IPS DF 6.9 (cell line): Measurements from ENCODE around the gene EBP.
"Not testable (repeated sequence)": the region's sequence is repeated elsewhere in the genome, so short reads cannot be mapped to it uniquely, and the experiment has no call there.

ENCODE experiments used
- DNase-seq: peaks from one replicate; pipeline ENCODE4 v3.0.0-alpha.2; 2013; ENCODE audit warnings: low read depth, low spot score
- H3K27ac ChIP-seq: one replicate; pipeline ENCODE4 v1.5.1; 2013; ENCODE audit warnings: low read length, control low read depth
- H3K27me3 ChIP-seq: 2 replicates; pipeline ENCODE4 v1.6.1; 2013; ENCODE audit warnings: mild to moderate bottlenecking, low read length; ENCODE audit not compliant: control insufficient read depth, insufficient read depth
- H3K36me3 ChIP-seq: 2 replicates; pipeline ENCODE4 v1.6.1; 2013; ENCODE audit warnings: low read length; ENCODE audit not compliant: control insufficient read depth, insufficient read depth
- H3K4me1 ChIP-seq: 2 replicates; pipeline ENCODE4 v1.6.1; 2013; ENCODE audit warnings: low read length; ENCODE audit not compliant: control insufficient read depth, insufficient read depth
- H3K4me3 ChIP-seq: 2 replicates; pipeline ENCODE4 v1.5.1; 2013; ENCODE audit warnings: mild to moderate bottlenecking, low read length
- H3K9me3 ChIP-seq: 2 replicates; pipeline ENCODE4 v1.6.1; 2013; ENCODE audit warnings: low read length, inconsistent platforms; ENCODE audit not compliant: control insufficient read depth, insufficient read depth
- WGBS: extraction: QIAGEN DNeasy Blood & Tissue Kit; methylation state at CpG from one replicate; pipeline ENCODE4 v1.1.7; 2013; ENCODE audit warnings: mixed read lengths, missing lambda C conversion rate; ENCODE audit not compliant: insufficient read length, insufficient coverage; 5-methylcytosine and 5-hydroxymethylcytosine counted together

Gene EBP

GRCh38 chrX:48539345-48540027 lies 17.9 kb downstream of the EBP start, which contains the start of gene TBC1D25:
Gene TBC1D25 (plus strand): TSS chrX:48539714. CDS start chrX:48539798, 84 bp downstream.
- no peaks in the 10 kb centered on the region for H3K9me3 ChIP-seq
- no peak within 1 kb of the TSS for H3K27ac ChIP-seq

GRCh38 chrX:48540028-48540375 lies 18.4 kb downstream of the EBP start:
- no CpG with 5 or more reads among the region's 12 CpGs for WGBS
- no peaks in the 10 kb centered on the region for H3K36me3 ChIP-seq
- no peak for DNase-seq
- H3K9me3 ChIP-seq, result no peaks in the 10 kb centered on the region
- peaks cover 1% of the 10 kb centered on the region for H3K4me1 ChIP-seq
- H3K4me3 ChIP-seq, result peak overlapping the region; percentile 54; the same call in 1 of the 2 replicates
- no peaks in the 10 kb centered on the region for H3K27me3 ChIP-seq
- H3K27ac ChIP-seq, result no peak overlapping the region

More at GRCh38 chrX:48539345-48540027, 17.9 kb downstream of the EBP start, which contains the start of gene TBC1D25:
- H3K36me3 ChIP-seq, result no peaks in the 10 kb centered on the region
- peak; percentile 90 for DNase-seq
- peaks cover 1% of the 10 kb centered on the region for H3K4me1 ChIP-seq
- H3K27me3 ChIP-seq, result no peaks in the 10 kb centered on the region
- no CpG with 5 or more reads among the region's 59 CpGs for WGBS
- peak within 1 kb of the TSS; percentile 54; the same call in 1 of the 2 replicates for H3K4me3 ChIP-seq

GRCh38 chrX:48540480-48540879 lies 18.9 kb downstream of the EBP start:
- no CpG with 5 or more reads among the region's 7 CpGs for WGBS
- Histone ChIP-seq H3K4me1 (peaks cover 1% of the 10 kb centered on the region), H3K9me3 (no peaks in the 10 kb centered on the region), H3K27ac (no peak overlapping the region), H3K27me3 (no peaks in the 10 kb centered on the region), H3K4me3 (no peak overlapping the region; the same call in 1 of the 2 replicates), H3K36me3 (no peaks in the 10 kb centered on the region)
- DNase-seq, result no peak

- Histone ChIP-seq H3K27me3 (no peaks in the 10 kb centered on the region), H3K4me3 (no peak overlapping the region), H3K27ac (no peak overlapping the region), H3K4me1 (peaks cover 1% of the 10 kb centered on the region), H3K9me3 (no peaks in the 10 kb centered on the region), H3K36me3 (no peaks in the 10 kb centered on the region)
- no peak for DNase-seq
- no CpG with 5 or more reads among the region's 10 CpGs for WGBS
Observed at GRCh38 chrX:48541140-48541814, 19.7 kb downstream of the EBP start.

- Histone ChIP-seq H3K4me3 (no peak overlapping the region), H3K27me3 (no peaks in the 10 kb centered on the region), H3K36me3 (no peaks in the 10 kb centered on the region), H3K9me3 (no peaks in the 10 kb centered on the region), H3K27ac (no peak overlapping the region), H3K4me1 (no peaks in the 10 kb centered on the region)
- DNase-seq, result no peak
- no CpG with 5 or more reads among the region's 3 CpGs for WGBS
Observed at GRCh38 chrX:48548871-48549270, 27.3 kb downstream of the EBP start.

- not testable (repeated sequence) for H3K9me3 ChIP-seq, DNase-seq, H3K4me3 ChIP-seq, H3K36me3 ChIP-seq, H3K27me3 ChIP-seq, H3K27ac ChIP-seq, H3K4me1 ChIP-seq
- no CpG with 5 or more reads among the region's 9 CpGs for WGBS
Observed at GRCh38 chrX:48555731-48556325, 34.2 kb downstream of the EBP start.

- no peak overlapping the region for H3K4me3 ChIP-seq
- H3K4me1 ChIP-seq, result no peaks in the 10 kb centered on the region
- H3K27me3 ChIP-seq, result no peaks in the 10 kb centered on the region
- DNase-seq, result no peak
- no peaks in the 10 kb centered on the region for H3K9me3 ChIP-seq
- H3K27ac ChIP-seq, result no peak overlapping the region
- no CpG with 5 or more reads among the region's 4 CpGs for WGBS
- peaks cover 5% of the 10 kb centered on the region; the same call in 1 of the 2 replicates for H3K36me3 ChIP-seq
Observed at GRCh38 chrX:48558271-48558670, 36.7 kb downstream of the EBP start.

- Histone ChIP-seq H3K4me1 (no peaks in the 10 kb centered on the region), H3K9me3 (no peaks in the 10 kb centered on the region), H3K4me3 (no peak overlapping the region), H3K36me3 (peaks cover 5% of the 10 kb centered on the region; the same call in 1 of the 2 replicates), H3K27ac (no peak overlapping the region), H3K27me3 (no peaks in the 10 kb centered on the region)
- WGBS, result no CpG with 5 or more reads among the region's 24 CpGs
- DNase-seq, result no peak
Observed at GRCh38 chrX:48559636-48560035, 38.0 kb downstream of the EBP start.

- H3K36me3 ChIP-seq, result peaks cover 5% of the 10 kb centered on the region; the same call in 1 of the 2 replicates
- H3K27ac ChIP-seq, result no peak overlapping the region
- H3K4me1 ChIP-seq, result no peaks in the 10 kb centered on the region
- DNase-seq, result no peak
- no peak overlapping the region for H3K4me3 ChIP-seq
- no CpG with 5 or more reads among the region's 14 CpGs for WGBS
- H3K27me3 ChIP-seq, result no peaks in the 10 kb centered on the region
- H3K9me3 ChIP-seq, result no peaks in the 10 kb centered on the region
Observed at GRCh38 chrX:48560056-48560455, 38.4 kb downstream of the EBP start.

- Histone ChIP-seq H3K9me3 (no peaks in the 10 kb centered on the region), H3K27me3 (no peaks in the 10 kb centered on the region), H3K4me3 (no peak overlapping the region), H3K4me1 (no peaks in the 10 kb centered on the region), H3K27ac (no peak overlapping the region), H3K36me3 (peaks cover 5% of the 10 kb centered on the region; the same call in 1 of the 2 replicates)
- WGBS, result no CpG with 5 or more reads among the region's 12 CpGs
- DNase-seq, result no peak
Observed at GRCh38 chrX:48560681-48561080, 39.1 kb downstream of the EBP start.
